ENCODE data around the gene CACNA1I.
"Not testable (repeated sequence)": the region's sequence is repeated elsewhere in the genome, so short reads cannot be mapped to it uniquely, and the experiment has no call there.

The CACNA1I gene

DNA sequence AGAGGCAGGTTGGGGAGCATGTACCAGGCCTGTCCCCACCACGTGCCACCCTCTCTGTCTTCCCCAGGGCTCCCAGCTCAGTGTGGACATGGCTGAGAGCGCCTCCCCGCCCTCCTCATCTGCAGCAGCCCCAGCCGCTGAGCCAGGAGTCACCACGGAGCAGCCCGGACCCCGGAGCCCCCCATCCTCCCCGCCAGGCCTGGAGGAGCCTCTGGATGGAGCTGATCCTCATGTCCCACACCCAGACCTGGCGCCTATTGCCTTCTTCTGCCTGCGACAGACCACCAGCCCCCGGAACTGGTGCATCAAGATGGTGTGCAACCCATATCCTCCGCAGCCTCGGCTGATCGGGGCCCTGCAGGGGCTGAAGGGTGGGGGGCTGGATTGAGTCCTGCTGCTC is at the start of gene CACNA1I:
Gene CACNA1I, plus strand, starts transcription at position 89 of the 400 bp plus-strand sequence. Its CDS starts 0 bp downstream, at position 89.
- DNase-seq = no peak

DNA sequence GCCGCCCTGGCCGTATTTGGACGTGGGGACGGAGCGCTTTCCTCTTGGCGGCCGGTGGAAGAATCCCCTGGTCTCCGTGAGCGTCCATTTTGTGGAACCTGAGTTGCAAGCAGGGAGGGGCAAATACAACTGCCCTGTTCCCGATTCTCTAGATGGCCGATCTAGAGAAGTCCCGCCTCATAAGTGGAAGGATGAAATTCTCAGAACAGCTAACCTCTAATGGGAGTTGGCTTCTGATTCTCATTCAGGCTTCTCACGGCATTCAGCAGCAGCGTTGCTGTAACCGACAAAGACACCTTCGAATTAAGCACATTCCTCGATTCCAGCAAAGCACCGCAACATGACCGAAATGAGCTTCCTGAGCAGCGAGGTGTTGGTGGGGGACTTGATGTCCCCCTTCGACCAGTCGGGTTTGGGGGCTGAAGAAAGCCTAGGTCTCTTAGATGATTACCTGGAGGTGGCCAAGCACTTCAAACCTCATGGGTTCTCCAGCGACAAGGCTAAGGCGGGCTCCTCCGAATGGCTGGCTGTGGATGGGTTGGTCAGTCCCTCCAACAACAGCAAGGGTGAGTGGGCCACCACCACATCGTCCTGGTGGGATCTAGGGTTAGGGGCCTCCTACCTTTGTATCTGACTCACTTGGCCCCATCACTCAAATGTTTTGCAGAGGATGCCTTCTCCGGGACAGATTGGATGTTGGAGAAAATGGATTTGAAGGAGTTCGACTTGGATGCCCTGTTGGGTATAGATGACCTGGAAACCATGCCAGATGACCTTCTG is 49.3 kb upstream of the CACNA1I start:
- DNase-seq = not testable (repeated sequence)

DNA sequence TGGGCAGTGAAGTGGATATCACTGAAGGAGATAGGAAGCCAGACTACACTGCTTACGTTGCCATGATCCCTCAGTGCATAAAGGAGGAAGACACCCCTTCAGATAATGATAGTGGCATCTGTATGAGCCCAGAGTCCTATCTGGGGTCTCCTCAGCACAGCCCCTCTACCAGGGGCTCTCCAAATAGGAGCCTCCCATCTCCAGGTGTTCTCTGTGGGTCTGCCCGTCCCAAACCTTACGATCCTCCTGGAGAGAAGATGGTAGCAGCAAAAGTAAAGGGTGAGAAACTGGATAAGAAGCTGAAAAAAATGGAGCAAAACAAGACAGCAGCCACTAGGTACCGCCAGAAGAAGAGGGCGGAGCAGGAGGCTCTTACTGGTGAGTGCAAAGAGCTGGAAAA is 48.5 kb upstream of the CACNA1I start:
- not testable (repeated sequence) for DNase-seq

DNA sequence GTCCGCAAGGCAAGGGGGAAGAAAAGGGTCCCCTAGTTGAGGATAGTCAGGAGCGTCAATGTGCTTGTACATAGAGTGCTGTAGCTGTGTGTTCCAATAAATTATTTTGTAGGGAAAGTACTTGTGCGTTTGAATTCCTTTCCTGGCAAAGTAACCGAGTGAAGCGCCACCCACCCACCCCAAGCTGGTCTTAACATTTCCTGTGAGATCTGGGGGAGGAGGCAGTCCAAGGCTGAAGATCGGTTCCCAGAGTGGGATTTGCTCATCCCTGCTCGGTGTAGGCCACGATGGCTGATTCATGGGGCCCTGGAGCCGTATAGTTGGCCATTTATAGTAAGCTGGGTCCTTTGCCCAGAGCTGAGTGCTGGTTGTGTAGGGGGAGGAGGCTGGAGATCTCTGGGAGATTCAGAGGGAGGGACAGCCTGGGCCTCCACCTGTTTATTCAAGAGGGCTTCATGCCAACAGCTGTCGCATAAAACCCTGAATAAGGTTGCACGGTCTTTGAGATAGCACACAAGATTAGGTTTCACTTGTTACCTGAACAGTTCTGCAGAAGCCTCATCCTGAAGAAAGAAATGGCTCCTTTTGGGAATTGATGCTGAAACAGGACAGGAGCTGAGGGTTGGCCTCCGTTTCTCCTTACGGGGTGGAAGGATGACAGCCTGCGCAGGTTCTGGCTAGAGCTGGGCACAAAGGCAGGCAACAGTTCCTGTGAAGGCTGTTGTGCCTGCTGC is 47.8 kb upstream of the CACNA1I start:
- DNase-seq = no peak

DNA sequence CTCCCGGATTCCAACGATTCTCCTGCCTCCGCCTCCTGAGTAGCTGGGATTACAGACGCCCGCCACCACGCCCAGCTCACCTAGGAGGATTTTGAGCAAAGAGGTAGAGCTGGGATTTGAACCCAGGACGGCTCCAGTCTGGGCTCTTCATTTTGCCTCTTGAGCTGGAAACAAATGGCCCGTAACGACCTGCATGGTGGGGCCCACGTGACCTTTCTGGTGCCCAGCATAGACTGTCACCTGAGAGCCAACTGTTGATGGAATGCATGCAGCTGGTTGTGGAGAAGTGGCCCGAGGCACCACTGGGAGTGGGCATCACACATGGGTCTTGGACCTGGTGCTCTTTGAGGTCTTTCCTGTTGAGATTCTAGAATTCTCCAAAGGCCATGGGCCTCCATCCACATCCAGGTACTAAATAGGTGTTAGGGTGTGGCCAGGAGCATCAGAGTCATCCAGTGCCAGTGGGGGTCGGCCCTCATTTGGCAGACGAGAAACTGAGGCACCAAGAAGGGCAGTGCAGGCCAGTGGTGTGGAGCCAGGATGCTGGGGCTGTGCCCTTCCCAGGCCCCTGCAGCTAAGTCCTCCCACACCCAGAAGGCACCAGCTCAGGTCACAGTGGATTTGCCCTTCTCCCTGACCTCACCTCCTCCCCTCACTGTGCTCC is 46.3 kb upstream of the CACNA1I start:
- no peak for DNase-seq

DNA sequence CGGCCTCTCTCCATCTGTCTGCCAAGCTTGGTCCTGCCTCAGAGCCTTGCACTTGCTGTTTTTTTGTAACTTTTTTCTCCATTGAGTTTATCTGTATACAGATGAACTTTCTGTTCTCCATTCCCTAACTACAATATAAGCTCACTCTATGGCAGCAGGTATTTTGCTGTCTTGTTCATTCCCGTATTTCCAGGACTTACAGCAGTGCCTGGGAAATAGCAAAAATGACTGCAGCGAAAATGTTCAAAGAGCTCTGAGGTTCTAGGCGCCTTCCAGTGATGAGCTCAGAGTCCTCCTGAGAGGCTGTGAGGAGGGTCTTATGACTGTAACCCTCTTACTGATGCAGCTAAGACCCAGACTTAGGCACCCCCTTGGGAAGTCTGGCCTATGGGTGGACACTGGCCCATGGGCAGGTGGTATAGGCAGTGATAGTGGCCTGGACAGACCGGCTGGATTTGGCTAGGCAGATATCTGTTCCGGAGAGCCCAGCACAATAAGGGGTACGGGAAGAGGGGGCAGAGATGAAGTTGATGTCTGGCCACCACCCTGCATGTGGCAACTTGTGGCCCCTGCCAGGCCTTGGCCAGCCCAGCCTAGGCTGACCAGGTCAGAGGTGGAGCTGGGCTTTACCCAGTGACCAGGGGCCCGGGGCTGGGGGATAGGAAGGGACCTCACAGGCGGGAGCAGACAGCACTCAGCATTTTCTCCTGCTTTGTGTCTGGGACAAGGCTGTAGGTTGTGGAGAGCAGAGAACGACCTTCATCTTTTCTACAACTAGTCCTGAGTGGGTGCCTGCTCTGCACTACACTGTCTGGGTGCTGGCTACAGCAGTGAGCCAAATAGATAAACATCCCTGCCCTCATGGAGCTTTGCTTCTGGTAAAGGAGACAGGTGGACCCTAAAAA is 45.5 kb upstream of the CACNA1I start:
- DNase-seq = no peak

DNA sequence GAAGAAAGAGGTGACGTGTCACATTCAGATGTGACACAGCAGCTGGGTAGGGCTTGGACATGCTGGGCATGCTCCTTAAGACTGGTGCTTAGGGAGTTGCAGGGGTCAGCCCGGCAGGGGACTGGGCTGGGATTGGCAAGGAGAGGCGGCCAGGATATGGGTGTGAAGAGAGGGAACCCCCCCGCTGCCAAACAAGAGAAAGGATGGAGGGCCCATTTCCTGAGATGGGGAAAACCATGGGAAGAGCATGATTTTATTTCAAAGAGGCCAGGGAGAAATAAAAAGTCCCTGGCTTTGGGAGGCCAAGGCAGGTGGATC is 44.9 kb upstream of the CACNA1I start:
- no peak for DNase-seq

DNA sequence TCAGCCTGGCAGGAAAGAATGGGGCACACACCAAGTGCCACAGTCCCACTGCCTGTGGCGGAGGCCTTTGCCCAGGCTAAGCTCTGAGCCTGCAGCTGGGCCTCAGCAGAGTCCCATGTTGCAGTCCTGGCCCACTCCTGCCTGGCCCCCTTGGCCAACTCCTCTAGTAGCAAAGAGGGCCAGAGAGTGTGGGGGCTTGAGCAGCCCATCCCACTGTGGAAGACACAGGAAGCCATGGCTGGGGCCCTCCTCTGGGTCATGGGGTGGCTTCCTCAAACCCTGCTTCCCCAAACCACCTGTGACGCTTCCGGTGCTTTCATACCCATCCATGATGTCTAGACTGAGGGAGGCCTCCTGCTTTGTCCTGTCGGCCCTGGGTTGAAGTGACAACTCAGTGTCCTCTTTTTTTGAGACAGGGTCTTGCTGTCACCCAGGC is 43.8 kb upstream of the CACNA1I start:
- no peak for DNase-seq

DNA sequence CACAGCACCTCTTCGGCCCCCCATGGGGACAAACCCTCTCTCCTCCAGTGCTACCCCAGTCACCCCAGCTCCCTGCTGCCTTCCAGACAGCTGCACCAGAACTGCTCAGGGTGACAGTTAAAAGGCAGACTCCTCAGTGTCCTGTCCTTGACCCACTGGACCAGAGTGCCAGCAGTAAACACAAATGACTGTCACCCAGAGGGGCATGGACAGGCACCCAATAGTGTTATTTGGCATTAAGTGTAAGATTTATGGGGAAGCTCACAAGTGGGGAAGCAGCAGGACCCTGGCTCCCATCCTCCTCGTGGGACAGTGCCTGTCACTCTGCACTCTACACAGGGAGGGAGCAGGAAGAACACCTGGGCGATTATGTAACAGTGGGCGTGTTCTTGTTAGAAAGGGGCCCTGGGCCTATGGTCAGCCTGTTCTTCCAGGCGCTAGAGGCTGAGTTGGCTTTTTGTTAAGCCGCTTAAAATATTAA is 43.0 kb upstream of the CACNA1I start:
- DNase-seq = no peak

DNA sequence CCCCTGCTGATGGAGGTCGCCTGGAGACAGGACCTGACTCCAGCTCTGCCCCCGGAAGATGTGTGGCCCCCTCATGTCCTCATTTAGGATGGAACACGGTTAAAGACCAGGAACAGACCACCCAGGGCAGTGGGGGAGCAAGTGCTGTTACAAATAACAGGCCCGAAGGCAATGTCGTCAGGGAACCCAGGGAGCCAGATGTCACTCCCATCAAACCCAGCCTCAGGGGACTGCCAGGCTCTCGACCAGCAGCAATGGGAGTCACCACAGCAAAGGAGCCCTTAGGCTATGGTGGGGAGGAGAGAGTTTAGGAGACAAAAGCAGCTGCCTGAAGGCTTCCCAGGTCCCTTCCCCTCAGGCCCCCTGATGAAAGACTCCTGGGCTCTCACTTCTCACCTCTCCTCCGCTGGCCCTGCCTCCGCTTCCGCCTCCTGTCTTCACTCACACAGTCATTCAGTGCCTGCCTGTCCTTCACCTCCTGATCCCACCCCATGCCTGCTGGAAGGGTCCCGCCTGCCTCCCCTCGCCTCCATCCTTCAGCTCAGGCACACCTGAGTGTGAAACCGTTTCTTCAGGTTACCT is 42.4 kb upstream of the CACNA1I start:
- DNase-seq = no peak

DNA sequence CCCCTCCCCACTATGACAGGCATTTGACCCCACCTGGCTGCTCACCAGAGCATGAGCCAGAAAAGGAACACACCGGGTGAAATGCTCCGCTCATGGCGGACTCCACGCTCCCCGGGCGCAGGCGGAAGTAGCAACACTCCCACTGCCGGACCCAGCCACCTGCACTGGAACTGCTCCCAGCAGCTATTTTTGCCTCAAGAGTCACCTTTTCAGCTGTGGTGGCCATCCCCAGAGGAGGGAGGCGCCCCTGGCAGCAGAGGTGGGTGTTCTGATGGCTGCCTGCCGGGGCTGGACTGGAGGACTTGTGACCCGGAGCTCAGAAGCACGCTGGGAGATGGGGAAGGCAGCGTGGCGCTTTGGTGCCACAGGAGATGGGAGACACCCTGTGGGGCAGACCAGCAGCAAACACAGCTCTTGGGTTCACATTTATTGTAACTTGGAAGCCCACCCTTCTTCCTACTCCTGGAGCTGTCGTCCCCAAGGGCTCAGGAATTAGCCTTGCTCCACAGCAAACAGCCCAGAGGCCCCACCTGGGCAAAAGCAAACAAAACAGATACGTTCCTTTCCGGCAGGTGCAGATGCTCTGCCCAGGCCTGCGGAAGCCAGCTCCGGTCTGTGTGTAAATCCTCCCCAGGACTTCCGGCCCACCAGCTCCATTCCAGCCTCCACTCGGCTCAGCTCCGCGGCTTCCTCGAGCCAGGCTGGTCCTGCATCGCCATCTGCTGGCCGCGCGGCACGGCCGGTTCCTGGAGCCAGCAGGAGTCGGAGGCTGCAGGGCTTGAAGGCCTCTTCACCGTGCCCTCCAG is 41.7 kb upstream of the CACNA1I start:
- peak; percentile 56 for DNase-seq

DNA sequence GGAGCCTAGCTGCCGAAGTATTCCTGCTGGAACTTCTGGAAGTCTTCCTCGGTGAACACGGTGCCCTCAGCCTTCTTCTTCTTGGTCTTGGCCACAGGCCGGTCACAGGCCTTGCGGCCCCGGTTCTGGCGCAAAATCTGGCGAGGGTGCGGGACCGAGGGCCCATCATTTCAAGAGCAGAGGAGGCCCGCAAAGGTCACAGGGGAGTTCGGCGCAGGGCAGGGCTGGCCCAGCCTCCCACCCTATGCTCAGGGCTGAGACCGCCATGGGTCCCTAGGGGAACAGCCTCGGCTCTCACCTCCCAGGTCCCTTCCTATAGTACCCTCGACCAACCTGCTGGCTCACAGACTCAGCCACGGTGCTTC is 41.1 kb upstream of the CACNA1I start:
- no peak for DNase-seq

DNA sequence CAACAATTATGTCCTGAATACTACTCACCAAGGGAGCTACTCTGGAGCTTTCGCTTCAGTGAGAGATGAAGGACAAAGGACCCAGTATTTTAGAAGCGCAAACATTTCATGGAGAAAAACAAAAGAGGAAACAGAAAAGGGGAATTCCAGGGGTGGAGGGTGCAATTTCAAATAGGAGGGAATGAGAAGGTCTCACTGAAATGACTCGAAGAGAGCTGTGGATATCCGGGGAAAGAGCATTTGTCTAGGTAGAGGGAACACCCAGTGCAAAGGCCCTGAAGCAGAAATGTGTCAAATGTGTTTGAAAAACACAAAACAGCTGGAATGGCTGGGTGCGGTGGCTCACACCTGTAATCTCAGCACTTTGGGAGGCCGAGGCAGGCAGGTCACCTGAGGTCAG is 40.4 kb upstream of the CACNA1I start:
- DNase-seq = no peak

DNA sequence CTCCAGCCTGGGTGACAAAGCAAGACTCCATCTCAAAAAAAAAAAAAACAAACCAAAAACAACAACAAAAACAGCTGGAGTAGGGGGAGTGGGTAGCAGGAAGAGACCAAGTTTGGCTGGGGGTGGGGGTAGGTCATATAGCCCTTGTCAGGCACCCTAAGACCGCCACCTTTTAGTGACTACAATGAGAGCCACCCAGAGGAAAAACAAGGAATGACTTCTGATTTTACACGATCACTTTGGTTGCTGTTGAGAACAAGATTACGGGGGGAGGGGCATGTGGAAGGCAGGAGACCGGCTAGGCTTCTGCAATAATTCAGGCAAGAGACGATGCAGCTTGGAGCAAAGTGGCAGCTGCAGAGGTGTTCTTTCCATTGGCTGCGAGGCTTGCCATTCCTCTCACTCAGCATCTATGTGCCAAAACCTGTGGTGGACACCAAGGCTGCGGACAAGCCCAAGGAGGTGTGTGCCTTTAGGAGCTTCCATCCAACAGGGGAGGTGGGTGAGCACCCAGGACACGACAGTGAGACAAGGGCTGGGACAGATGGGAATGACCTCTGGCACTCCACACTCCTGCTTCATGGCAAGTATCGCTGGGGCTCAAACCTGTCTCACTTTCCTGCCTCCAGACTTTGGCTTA is 39.7 kb upstream of the CACNA1I start:
- no peak for DNase-seq

DNA sequence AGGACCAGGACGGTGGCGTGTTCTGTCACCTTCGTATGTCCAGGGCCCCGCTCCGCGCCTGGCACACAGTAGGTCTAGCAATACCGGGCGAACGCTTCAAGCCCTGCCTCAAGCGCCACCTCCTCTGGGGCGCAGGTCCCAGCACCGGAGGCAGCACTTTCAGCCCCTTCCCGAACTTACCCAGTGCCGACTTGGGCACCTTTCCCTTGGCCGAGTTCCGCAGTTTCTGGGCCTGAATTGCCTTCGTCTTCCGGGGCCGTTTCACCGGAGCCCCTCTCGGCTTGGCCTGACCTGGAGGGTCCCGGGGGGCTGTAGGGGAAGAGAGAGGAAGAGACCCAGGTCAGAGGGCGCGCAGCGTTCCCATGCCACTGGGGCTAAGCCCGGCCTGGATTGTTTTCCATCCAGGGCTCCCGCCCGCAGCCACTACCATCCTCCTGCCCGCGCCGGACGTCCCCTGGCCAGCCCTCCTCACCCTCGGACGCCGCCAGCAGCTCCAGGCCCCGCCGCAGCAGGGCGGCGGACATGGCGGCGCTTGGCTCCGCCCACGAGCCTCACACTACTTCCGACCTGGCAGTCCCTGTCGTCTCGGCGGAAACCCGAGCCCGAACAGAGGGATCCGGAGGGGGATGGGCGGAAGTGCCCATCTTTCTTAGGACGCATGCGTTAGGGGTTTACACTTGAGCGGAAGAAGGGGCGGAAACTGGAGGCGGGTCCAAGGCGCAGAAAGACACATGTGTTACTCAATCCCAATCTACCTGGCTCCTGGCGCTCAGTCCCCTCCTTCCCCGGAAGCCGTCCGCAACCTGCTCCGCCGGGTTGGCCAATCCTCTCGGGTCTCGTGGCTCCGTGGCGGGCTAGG is 38.1 kb upstream of the CACNA1I start, which contains the start of gene RPS19BP1:
Gene RPS19BP1, minus strand, starts transcription at position 534 of the 859 bp plus-strand sequence. Its CDS starts 10 bp downstream, at position 524.
- peak; percentile 91 for DNase-seq

DNA sequence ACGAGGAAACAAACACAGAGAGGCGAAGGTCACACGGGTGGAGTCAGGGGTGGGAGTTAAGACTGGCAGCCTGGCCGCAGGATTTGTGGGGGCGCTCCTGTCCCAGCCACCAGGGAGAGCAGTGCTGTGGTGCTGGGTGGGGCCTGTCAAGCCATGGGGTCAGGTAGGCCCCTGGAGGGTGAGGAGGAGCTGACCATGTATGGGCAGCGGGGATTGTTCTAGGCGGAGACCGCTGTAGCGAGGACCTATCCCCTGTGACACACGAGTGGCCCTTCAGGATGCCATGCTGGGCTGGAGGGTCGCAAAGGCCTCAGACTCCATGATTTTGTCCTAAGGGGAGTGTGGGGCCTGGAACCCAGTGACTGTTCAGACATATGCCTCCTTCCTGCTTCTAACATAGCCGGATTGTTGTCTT is 36.5 kb upstream of the CACNA1I start:
- DNase-seq = no peak

DNA sequence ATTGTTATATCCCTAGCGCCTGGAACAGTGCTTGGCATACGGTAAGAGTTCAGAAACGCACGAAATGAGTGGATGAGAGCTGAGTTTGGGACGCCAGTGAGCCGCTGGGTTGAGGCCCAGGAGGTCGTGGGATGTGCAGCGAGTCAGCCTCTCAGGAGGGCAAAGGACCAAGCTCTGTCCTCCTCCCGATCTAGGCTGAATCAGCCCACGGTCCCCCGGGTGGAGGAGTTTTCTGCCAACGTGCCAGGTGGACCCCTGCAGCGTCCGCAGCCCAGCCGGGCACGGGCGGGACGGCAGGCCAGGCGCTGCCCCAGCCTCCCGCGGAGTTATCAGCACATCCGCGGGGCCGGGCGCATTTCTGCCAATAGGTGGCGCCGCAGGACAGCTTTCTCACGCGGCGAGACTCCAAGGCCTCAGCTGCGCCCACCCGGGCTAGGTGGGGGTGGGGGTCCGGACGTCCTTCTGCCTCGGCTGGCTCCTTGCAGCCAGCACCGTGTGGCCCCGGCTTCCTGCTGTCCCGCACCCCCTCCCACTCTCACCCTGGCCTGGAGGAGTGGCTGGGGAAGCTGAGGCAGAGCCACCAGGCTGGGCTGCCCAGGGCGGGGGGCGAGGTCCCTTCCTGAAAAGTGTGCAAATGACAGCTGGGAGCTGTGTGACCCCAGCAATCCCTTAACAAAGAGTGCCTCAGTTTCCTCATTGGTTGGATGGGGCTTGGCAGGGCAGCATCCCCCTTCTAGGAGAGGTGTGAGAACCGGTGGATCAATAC is 35.8 kb upstream of the CACNA1I start:
- DNase-seq = peak; percentile 24

DNA sequence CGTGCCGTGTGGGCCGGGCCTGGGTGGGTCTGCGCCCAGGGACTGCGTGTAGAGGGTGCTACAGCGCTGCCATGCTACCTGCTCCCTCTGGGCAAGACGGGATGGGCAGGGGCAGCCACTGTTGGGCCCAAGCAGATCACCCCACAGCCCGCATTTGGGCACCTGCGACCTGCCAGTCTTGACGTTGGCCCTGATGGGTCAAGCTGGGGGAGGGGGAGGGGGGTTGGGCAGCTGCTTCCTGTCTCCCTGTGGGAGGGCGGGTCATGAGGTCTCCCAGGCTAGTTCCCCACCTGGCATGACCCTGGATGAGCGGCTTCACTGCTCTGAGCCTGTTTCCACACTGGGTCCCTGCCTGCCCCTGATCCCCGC is 35.2 kb upstream of the CACNA1I start:
- no peak for DNase-seq

DNA sequence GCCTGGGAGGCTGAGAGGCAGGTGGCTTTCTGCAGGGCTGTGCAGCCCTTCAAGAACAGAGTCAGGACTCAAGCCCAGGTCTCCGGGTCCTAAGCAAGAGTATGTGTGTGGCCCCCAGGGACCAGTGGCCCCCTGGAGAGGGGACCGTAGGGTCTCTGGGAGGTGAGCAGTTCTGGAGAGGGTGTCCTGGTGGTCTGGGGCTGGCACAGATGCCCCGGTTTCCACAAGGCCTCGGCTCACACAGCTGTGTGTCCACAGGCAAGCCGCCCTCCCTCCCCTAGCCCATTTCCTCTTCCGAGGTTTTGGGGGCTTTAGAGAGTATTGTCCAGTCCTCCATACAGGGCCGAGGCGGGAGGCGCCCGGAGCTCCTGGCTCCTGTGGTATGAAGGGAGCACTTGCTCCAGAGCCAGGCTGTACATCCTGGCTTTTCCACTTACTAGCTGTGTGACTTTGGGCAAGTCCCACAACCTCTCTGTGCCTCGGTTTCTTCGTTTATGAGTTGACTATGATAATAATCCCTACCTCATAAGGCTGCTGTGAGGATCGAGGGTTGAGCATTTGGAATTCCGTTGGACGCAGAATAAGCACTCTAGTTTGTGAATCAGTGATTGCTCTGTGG is 34.6 kb upstream of the CACNA1I start:
- DNase-seq = no peak

All from NCI-H226 (cell line).